Stimulated activated CD4-positive, alpha-beta T cell treated with anti-CD3 and anti-CD28 coated beads, Interleukin-2, amount 100 ng/mL, for 4 hours (primary cell): ENCODE data around the gene IL13.
"Not testable (repeated sequence)": the region's sequence is repeated elsewhere in the genome, so short reads cannot be mapped to it uniquely, and the experiment has no call there.

ENCODE experiments used
- DNase-seq: peaks from one replicate; pipeline ENCODE4 v3.0.0-alpha.2; 2020; ENCODE audit warnings: low read depth

IL13 gene

GRCh38 chr5:132657676-132658380 lies at the start of gene IL13:
TSS of gene IL13 (plus strand) at chr5:132658173. CDS start at chr5:132658187, 14 bp downstream.
- DNase-seq = no peak

GRCh38 chr5:132611965-132612364 lies 46.0 kb upstream of the IL13 start:
- no peak for DNase-seq

GRCh38 chr5:132612846-132613245 lies 45.1 kb upstream of the IL13 start:
- DNase-seq = no peak

- no peak for DNase-seq
Observed at GRCh38 chr5:132621699-132622098, 36.3 kb upstream of the IL13 start.

DNA sequence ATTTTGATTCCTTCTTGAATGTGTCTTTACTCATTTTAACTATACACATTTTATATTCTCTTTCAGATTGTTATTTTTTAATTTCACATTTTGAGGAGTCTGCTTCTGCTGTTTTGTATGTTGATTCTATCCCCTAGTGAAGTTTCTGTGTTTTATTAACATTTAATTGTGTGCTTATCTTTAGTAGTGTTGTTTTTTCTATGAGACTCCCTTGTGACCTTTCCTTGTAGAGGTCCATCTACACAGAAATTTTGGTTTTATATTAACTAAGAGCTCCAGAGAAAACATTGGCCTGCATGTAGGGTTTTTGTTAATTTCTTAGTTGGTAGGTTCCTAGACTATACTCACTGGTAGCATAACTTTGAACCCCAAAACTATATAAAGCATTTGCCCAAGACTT lies 35.4 kb upstream of the IL13 start:
- no peak for DNase-seq

- DNase-seq = no peak
Observed at GRCh38 chr5:132627470-132627869, 30.5 kb upstream of the IL13 start.

- no peak for DNase-seq
Observed at GRCh38 chr5:132628814-132629213, 29.2 kb upstream of the IL13 start.

GRCh38 chr5:132629230-132629944 lies 28.6 kb upstream of the IL13 start:
- no peak for DNase-seq

- DNase-seq = not testable (repeated sequence)
Observed at GRCh38 chr5:132633587-132633986, 24.4 kb upstream of the IL13 start.

DNA sequence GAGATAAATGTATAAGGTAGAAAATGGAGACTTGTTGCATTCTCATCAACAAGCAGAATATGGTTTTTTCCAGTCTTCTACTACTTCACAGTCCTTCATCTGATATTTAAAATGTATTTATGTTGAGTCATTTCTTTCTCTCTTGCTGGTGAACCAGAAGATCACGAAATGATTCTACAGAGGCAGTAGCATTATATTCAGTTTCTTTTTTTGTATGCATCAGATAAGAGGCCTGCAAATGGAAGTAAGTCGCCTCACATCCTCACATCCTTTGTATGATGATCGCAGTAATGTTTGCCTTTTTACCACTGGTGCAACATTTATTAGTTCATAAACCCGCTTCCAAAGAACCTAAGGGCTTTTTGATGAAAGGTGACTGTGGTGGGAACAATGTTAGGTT lies 22.1 kb upstream of the IL13 start:
- DNase-seq = no peak

DNA sequence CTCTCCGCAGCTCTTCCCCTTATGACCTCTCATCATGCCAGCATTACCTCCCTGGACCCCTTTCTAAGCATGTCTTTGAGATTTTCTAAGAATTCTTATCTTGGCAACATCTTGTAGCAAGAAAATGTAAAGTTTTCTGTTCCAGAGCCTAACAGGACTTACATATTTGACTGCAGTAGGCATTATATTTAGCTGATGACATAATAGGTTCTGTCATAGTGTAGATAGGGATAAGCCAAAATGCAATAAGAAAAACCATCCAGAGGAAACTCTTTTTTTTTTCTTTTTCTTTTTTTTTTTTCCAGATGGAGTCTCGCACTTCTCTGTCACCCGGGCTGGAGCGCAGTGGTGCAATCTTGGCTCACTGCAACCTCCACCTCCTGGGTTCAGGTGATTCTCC lies 20.7 kb upstream of the IL13 start:
- no peak for DNase-seq

- DNase-seq = no peak
Observed at GRCh38 chr5:132639706-132640130, 18.3 kb upstream of the IL13 start.

GRCh38 chr5:132640613-132641012 lies 17.4 kb upstream of the IL13 start:
- DNase-seq = no peak

GRCh38 chr5:132641241-132641723 lies 16.7 kb upstream of the IL13 start:
- no peak for DNase-seq

GRCh38 chr5:132641841-132642240 lies 16.1 kb upstream of the IL13 start:
- no peak for DNase-seq

GRCh38 chr5:132644177-132644576 lies 13.8 kb upstream of the IL13 start:
- DNase-seq = no peak

GRCh38 chr5:132646583-132647266 lies 11.2 kb upstream of the IL13 start:
- DNase-seq = no peak

DNA sequence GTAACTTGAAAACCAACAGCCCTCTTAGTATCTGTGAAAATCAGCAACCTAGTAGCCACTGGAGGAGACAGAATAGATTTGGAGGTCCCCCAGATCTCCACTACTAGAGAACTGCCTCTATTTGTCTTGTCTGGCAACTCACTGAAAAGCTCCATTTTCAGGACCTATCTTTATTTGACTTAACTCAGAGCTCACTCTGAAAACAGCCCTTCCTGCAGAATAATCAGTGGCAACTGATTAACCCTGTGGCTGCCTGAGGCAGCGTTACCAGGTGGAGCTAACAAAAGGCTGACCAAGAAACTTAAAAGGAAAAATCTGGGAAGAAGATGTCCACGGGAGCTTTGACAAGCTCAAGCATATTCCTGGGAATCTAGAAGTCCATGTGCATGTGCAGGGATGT lies 10.5 kb upstream of the IL13 start:
- DNase-seq = no peak

- no peak for DNase-seq
Observed at GRCh38 chr5:132648355-132648754, 9.6 kb upstream of the IL13 start.

- DNase-seq = no peak
Observed at GRCh38 chr5:132651838-132652469, 6.0 kb upstream of the IL13 start.

- DNase-seq = no peak
Observed at GRCh38 chr5:132653716-132654115, 4.3 kb upstream of the IL13 start.
